Tibial artery (tissue), 4 donors: ENCODE results near the gene NRP2.

ENCODE experiments used
- DNase-seq, 2 donors: peaks; one replicate each; pipeline ENCODE4 v3.0.0-alpha.2; 2019
- H3K27ac ChIP-seq, 2 donors: fragments of 200-600 bp; sonication (generic) in 1 of 2; 1 replicate in 1 of 2; 2 replicates in 1 of 2; pipeline ENCODE4 v1.5.1; 2018 to 2019; ENCODE audit warnings: mild to moderate bottlenecking in 1 of 2
- H3K27me3 ChIP-seq, 2 donors: fragments of 200-600 bp; sonication (generic) in 1 of 2; one replicate each; pipeline versions ENCODE4 v1.5.1 to v1.6.0; 2016 to 2019
- H3K36me3 ChIP-seq, 3 donors: fragments of 200-600 bp; sonication (generic) in 2 of 3; one replicate each; pipeline ENCODE4 v1.5.1; 2016 to 2019; ENCODE audit warnings: mild to moderate bottlenecking in 2 of 3
- H3K4me1 ChIP-seq, 4 donors: fragments of 200-600 bp; sonication (generic) in 2 of 4; 1 replicate in 3 of 4; 2 replicates in 1 of 4; pipeline ENCODE4 v1.5.1; 2016 to 2019
- H3K4me3 ChIP-seq, 2 donors: fragments of 200-600 bp; sonication (generic) in 1 of 2; 1 replicate in 1 of 2; 2 replicates in 1 of 2; pipeline ENCODE4 v1.5.1; 2018 to 2019; ENCODE audit warnings: mild to moderate bottlenecking in 2 of 2
- H3K9me3 ChIP-seq, 3 donors: fragments of 200-600 bp; sonication (generic) in 1 of 3; one replicate each; pipeline ENCODE4 v1.5.1; 2016 to 2019
- CTCF ChIP-seq, 2 experiments: fragments of 200-600 bp in 1 of 2; fragments of 450-650 bp in 1 of 2; IDR thresholded peaks; one replicate each; pipeline ENCODE4 v1.5.1; 2017 to 2019; ENCODE audit warnings: antibody characterized with exemption in 2 of 2, mild to moderate bottlenecking in 1 of 2, moderate library complexity in 1 of 2
- intact Hi-C: fragments of 100-400 bp; cut with DNase I; formaldehyde crosslinking; loops from one replicate; pipeline ENCODE4 v1.15.0; 2023; ENCODE audit warnings: low total_unique reads

The NRP2 gene

GRCh38 chr2:205702576-205702975 is 20.3 kb downstream of the NRP2 start:
- TF ChIP-seq CTCF (IDR thresholded peaks at IDR 0.05) = no peak
- intact Hi-C loops = no loop called here
- Histone ChIP-seq H3K4me3 (no peak overlapping the region), H3K27ac (no peak overlapping the region), H3K9me3 (no peaks in the 10 kb centered on the region), H3K4me1 (peaks cover 0 to 93% (median 44%) of the 10 kb centered on the region in 4 donors), H3K36me3 (no peaks in the 10 kb centered on the region), H3K27me3 (no peaks in the 10 kb centered on the region)
- no peak for DNase-seq

GRCh38 chr2:205703471-205704126 is 21.3 kb downstream of the NRP2 start:
- intact Hi-C loops = no loop called here
- DNase-seq = no peak
- H3K27ac ChIP-seq = peak overlapping the region; percentile 5 to 29
- no peak for TF ChIP-seq CTCF (IDR thresholded peaks at IDR 0.05)
- no peaks in the 10 kb centered on the region for H3K36me3 ChIP-seq
- no peaks in the 10 kb centered on the region for H3K27me3 ChIP-seq
- H3K4me3 ChIP-seq = no peak overlapping the region
- H3K4me1 ChIP-seq = peaks cover 0 to 99% (median 53%) of the 10 kb centered on the region in 4 donors
- no peaks in the 10 kb centered on the region for H3K9me3 ChIP-seq

- Histone ChIP-seq H3K4me1 (peaks cover 0 to 98% (median 53%) of the 10 kb centered on the region in 4 donors), H3K9me3 (no peaks in the 10 kb centered on the region), H3K27me3 (no peaks in the 10 kb centered on the region), H3K4me3 (no peak overlapping the region), H3K36me3 (no peaks in the 10 kb centered on the region), H3K27ac (peak overlapping the region; percentile 5 to 29)
- DNase-seq = no peak
- TF ChIP-seq CTCF (IDR thresholded peaks at IDR 0.05) = no peak
- intact Hi-C loops = no loop called here
Observed at GRCh38 chr2:205704127-205704741, 21.9 kb downstream of the NRP2 start.

GRCh38 chr2:205705511-205706349 is 23.4 kb downstream of the NRP2 start:
- intact Hi-C loops = no loop called here
- Histone ChIP-seq H3K27ac (peak overlapping the region; percentile 71), H3K4me3 (no peak overlapping the region), H3K36me3 (no peaks in the 10 kb centered on the region), H3K4me1 (peaks cover 0 to 83% (median 47%) of the 10 kb centered on the region in 4 donors), H3K27me3 (no peaks in the 10 kb centered on the region), H3K9me3 (no peaks in the 10 kb centered on the region)
- no peak for DNase-seq
- no peak for TF ChIP-seq CTCF (IDR thresholded peaks at IDR 0.05)

- TF ChIP-seq CTCF (IDR thresholded peaks at IDR 0.05) = no peak
- no peaks in the 10 kb centered on the region for H3K36me3 ChIP-seq
- intact Hi-C loops = no loop called here
- no peaks in the 10 kb centered on the region for H3K27me3 ChIP-seq
- H3K4me3 ChIP-seq = no peak overlapping the region
- no peaks in the 10 kb centered on the region for H3K9me3 ChIP-seq
- DNase-seq = peak; percentile 68 to 83
- peak overlapping the region; percentile 71 for H3K27ac ChIP-seq
- H3K4me1 ChIP-seq = peaks cover 0 to 71% (median 43%) of the 10 kb centered on the region in 4 donors
Observed at GRCh38 chr2:205706769-205707381, 24.6 kb downstream of the NRP2 start.
